Mucosa of stomach (tissue), 1 donor: Measurements from ENCODE around the gene TIMM10.
A peak's percentile ranks its signal among the peaks of the same experiment; 100 is the strongest.
"Not testable (repeated sequence)": the region's sequence is repeated elsewhere in the genome, so short reads cannot be mapped to it uniquely, and the experiment has no call there.

ENCODE experiments used
- H3K27me3 ChIP-seq: one replicate; pipeline ENCODE4 v1.7.0; 2013; ENCODE audit warnings: mild to moderate bottlenecking, low read length; ENCODE audit not compliant: control insufficient read depth, insufficient read depth
- H3K36me3 ChIP-seq: one replicate; pipeline ENCODE4 v1.7.0; 2013; ENCODE audit warnings: low read length; ENCODE audit not compliant: control insufficient read depth, insufficient read depth
- H3K4me1 ChIP-seq: one replicate; pipeline ENCODE4 v1.7.0; 2013; ENCODE audit warnings: mild to moderate bottlenecking, low read length; ENCODE audit not compliant: control insufficient read depth, insufficient read depth
- H3K4me3 ChIP-seq: one replicate; pipeline ENCODE4 v1.7.0; 2013; ENCODE audit warnings: low read length
- H3K9ac ChIP-seq: one replicate; pipeline ENCODE4 v1.7.0; 2013; ENCODE audit warnings: mild to moderate bottlenecking, low read length, moderate library complexity
- H3K9me3 ChIP-seq: one replicate; pipeline ENCODE4 v1.7.0; 2013; ENCODE audit warnings: mild to moderate bottlenecking, low read length, moderate library complexity; ENCODE audit not compliant: control insufficient read depth
- donor health status: Pancreatic carcinoma.

Gene TIMM10

GRCh38 chr11:57536947-57537619 is 6.5 kb upstream of the TIMM10 start, which contains the start of gene SMTNL1:
TSS of gene SMTNL1 (plus strand) at chr11:57537595. CDS start at chr11:57542643, 5,048 bp downstream.
- no peak within 1 kb of the TSS for H3K9ac ChIP-seq
- no peaks in the 10 kb centered on the region for H3K36me3 ChIP-seq

GRCh38 chr11:57534449-57534848 is 3.9 kb upstream of the TIMM10 start:
- not testable (repeated sequence) for H3K9me3 ChIP-seq, H3K36me3 ChIP-seq, H3K27me3 ChIP-seq, H3K9ac ChIP-seq, H3K4me1 ChIP-seq, H3K4me3 ChIP-seq

More at GRCh38 chr11:57536947-57537619, 6.5 kb upstream of the TIMM10 start, which contains the start of gene SMTNL1:
- no peaks in the 10 kb centered on the region for H3K4me1 ChIP-seq
- no peaks in the 10 kb centered on the region for H3K9me3 ChIP-seq
- no peak within 1 kb of the TSS for H3K4me3 ChIP-seq
- no peaks in the 10 kb centered on the region for H3K27me3 ChIP-seq

GRCh38 chr11:57530215-57530595 is 349 bp downstream of the TIMM10 start:
- Histone ChIP-seq H3K36me3 (no peaks in the 10 kb centered on the region), H3K27me3 (no peaks in the 10 kb centered on the region), H3K9me3 (no peaks in the 10 kb centered on the region), H3K4me3 (peak overlapping the region; percentile 71), H3K9ac (peak overlapping the region; percentile 76), H3K4me1 (peaks cover 10% of the 10 kb centered on the region)

GRCh38 chr11:57529012-57529411 is 1.5 kb downstream of the TIMM10 start:
- Histone ChIP-seq H3K9me3 (no peaks in the 10 kb centered on the region), H3K9ac (no peak overlapping the region), H3K27me3 (no peaks in the 10 kb centered on the region), H3K4me1 (peaks cover 10% of the 10 kb centered on the region), H3K36me3 (no peaks in the 10 kb centered on the region), H3K4me3 (no peak overlapping the region)

DNA sequence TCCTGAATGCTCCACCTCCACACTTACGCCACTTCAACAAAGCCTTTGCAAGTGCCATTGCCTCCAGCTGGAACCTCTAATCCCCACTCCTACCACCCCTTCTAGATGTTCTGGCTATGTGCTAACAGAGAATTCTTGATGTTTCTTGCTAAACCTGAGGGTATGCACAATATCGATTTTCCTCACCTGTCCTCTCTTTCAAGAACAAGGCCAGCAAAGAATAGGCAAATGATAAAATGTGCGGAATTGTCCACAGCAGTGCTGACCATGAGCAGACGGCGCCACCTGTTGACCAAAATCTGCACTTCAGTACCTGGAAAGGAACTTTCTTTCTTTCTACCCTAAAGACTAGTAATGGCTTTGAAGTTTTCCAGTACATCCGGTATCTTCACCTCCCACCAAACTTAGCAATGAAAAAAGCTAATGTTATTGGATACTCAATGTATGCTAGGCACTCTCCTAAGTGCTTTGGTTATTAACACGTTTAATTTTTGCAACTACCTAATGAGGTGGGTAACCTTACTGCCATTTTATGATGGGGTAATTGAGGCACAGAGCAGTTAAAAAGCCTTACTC is 3.4 kb downstream of the TIMM10 start:
- Histone ChIP-seq H3K36me3 (no peaks in the 10 kb centered on the region), H3K4me3 (no peak overlapping the region), H3K4me1 (peaks cover 10% of the 10 kb centered on the region)

GRCh38 chr11:57523419-57523818 is 7.1 kb downstream of the TIMM10 start:
- no peaks in the 10 kb centered on the region for H3K27me3 ChIP-seq

More for the DNA sequence above, 3.4 kb downstream of the TIMM10 start:
- H3K9me3 ChIP-seq = no peaks in the 10 kb centered on the region
- no peak overlapping the region for H3K9ac ChIP-seq
- H3K27me3 ChIP-seq = no peaks in the 10 kb centered on the region

GRCh38 chr11:57521116-57521515 is 9.4 kb downstream of the TIMM10 start:
- H3K27me3 ChIP-seq = no peaks in the 10 kb centered on the region
- no peaks in the 10 kb centered on the region for H3K9me3 ChIP-seq
- H3K4me3 ChIP-seq = no peak overlapping the region
- no peaks in the 10 kb centered on the region for H3K36me3 ChIP-seq
- H3K9ac ChIP-seq = no peak overlapping the region
- H3K4me1 ChIP-seq = no peaks in the 10 kb centered on the region

More at GRCh38 chr11:57523419-57523818, 7.1 kb downstream of the TIMM10 start:
- Histone ChIP-seq H3K9ac (no peak overlapping the region), H3K4me1 (no peaks in the 10 kb centered on the region), H3K4me3 (no peak overlapping the region), H3K36me3 (no peaks in the 10 kb centered on the region), H3K9me3 (no peaks in the 10 kb centered on the region)

DNA sequence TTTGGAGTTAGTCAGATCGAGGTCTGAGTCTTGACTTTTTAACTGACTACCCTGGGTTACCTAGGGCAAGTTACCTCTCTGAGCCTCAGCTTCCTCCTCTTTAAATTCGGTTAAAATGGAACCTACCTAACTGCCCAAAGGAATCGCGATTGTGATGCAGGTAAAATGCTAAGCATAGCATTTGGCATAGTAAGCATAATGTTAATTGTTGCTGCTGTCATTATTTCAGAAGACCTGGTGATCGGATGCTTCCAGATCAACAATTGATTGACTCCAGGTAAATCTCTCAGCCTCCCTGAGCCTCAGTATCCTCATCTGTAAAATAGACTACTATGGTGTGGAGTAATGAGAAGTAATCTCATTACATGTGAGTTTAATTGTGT is 14.5 kb downstream of the TIMM10 start:
- H3K9me3 ChIP-seq = no peaks in the 10 kb centered on the region
- H3K4me3 ChIP-seq = peak overlapping the region; percentile 82
- peak overlapping the region; percentile 70 for H3K9ac ChIP-seq
- H3K27me3 ChIP-seq = no peaks in the 10 kb centered on the region
- peaks cover 14% of the 10 kb centered on the region for H3K4me1 ChIP-seq
- H3K36me3 ChIP-seq = no peaks in the 10 kb centered on the region

DNA sequence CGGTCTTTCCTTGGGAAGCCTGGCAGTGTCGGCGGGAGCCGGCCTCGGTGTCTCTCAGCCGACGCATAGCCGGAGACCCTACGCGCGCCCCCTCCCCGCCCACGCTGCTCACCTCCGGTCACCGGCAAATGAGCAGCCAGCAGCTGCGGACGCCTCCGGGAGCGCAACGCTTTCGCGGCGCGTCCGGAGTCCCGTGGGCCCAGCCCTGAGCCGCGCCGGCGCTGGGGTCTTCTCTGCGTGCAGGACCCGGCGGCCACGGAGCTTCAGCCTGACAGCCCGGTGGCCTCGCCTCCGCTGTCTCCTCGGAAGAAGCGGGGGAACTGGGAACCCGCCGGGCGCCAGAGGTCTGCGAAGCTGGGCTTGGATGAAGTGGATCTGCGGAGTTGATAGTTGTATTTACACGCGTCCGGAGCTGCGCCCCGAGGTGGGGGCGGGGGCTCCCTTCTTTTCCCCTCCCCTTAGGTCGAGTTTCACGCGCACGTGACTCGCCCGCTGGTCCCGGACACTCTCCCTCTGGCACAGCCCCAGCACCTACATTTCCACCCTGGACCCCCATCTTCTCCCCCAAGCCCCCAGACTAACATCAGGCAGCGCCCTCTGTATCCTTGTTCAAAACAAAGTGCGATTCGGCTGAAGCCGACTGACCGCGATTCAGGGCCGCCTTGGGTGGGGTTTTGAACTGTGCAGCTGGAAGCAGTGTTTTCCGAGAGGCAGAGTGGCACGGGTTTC is 15.1 kb downstream of the TIMM10 start, which contains the start of gene SLC43A1:
Gene SLC43A1 (minus strand): TSS at position 371 of the 729 bp plus-strand sequence. CDS start 1,591 bp downstream, outside the sequence.
- no peaks in the 10 kb centered on the region for H3K9me3 ChIP-seq
- peaks cover 14% of the 10 kb centered on the region for H3K4me1 ChIP-seq
- peak within 1 kb of the TSS; percentile 70 for H3K9ac ChIP-seq
- no peaks in the 10 kb centered on the region for H3K27me3 ChIP-seq
- H3K4me3 ChIP-seq = peak within 1 kb of the TSS; percentile 82
- no peaks in the 10 kb centered on the region for H3K36me3 ChIP-seq

DNA sequence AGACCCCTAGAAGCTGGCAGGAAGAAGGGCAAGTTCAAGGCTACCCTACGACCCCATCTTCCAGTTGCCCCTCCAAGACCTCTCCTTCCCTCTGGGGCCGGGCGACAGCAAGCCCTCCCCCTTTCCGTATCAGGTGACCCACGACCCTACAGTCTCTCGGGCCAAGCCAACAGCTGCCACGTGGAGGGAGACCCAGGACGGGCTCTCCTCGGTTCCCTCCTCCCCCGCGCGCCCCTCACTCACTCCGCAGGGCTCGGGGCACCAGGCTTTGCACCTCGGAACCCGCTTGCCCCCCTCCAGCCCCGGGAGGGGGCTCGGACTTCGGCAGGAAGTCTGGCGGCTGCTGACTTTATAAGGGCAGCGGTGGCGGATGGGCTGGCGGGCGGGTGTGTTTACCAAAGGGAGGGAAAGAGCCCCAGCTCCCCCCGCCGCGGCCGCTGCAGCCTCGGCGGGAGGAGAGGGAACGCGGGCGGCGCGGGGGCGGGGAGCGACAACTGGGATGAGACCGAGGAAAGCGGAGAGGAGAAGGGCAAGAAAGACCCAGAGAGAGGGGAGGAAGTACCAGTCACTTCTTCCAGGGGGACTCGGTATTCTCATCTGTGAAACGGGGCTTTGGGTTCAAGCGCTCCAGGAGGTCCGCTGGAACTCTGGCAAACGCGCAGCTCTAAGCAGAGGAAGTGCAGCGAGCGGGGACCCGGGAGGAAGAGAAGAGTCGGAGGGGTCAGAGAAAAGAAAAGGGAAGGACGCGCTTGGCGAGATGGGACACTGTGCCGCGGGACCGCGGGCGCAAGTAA is 15.8 kb downstream of the TIMM10 start:
- H3K9ac ChIP-seq = peak overlapping the region; percentile 70
- H3K4me1 ChIP-seq = peaks cover 14% of the 10 kb centered on the region
- H3K4me3 ChIP-seq = peak overlapping the region; percentile 82
- no peaks in the 10 kb centered on the region for H3K36me3 ChIP-seq
- H3K27me3 ChIP-seq = no peaks in the 10 kb centered on the region
- no peaks in the 10 kb centered on the region for H3K9me3 ChIP-seq

- Histone ChIP-seq H3K9me3 (no peaks in the 10 kb centered on the region), H3K4me3 (peak overlapping the region; percentile 82), H3K9ac (peak overlapping the region; percentile 70), H3K27me3 (no peaks in the 10 kb centered on the region), H3K4me1 (peaks cover 14% of the 10 kb centered on the region), H3K36me3 (no peaks in the 10 kb centered on the region)
These were observed 16.5 kb downstream of the TIMM10 start for GRCh38 chr11:57513911-57514537.
